Measurements from ENCODE around the gene CLCNKA. TPM values are rescaled to one million over a fixed set of nuclear protein-coding genes. Genes with fewer than 3 reads are reported as not detected.
A peak's percentile ranks its signal among the peaks of the same experiment; 100 is the strongest.
"Not testable (repeated sequence)": the region's sequence is repeated elsewhere in the genome, so short reads cannot be mapped to it uniquely, and the experiment has no call there.

Gene CLCNKA
- total RNA-seq, 1 donor from 2014 or later = 2.2 TPM

GRCh38 chr1:16047791-16048475, 26.1 kb downstream of the CLCNKA start:
- Mint-ChIP-seq H3K4me3 (ENCODE audit: low read depth) (peak overlapping the region; percentile 46), H3K4me1 (ENCODE audit: low read depth) (peaks cover 4% of the 10 kb centered on the region), H3K36me3 (ENCODE audit: insufficient read depth) (no peaks in the 10 kb centered on the region), H3K27me3 (peaks cover 12% of the 10 kb centered on the region), H3K9me3 (ENCODE audit: low read depth) (no peaks in the 10 kb centered on the region), H3K27ac (no peak overlapping the region)
- TF ChIP-seq CTCF (IDR thresholded peaks at IDR 0.05; ENCODE audit: unreplicated experiment) = no peak
- DNase-seq (ENCODE audit: low spot score, unreplicated experiment) = no peak

- TF ChIP-seq CTCF (IDR thresholded peaks at IDR 0.05; ENCODE audit: unreplicated experiment) = peak; percentile 27
- peaks cover 4% of the 10 kb centered on the region for H3K4me1 Mint-ChIP-seq (ENCODE audit: low read depth)
- H3K4me3 Mint-ChIP-seq (ENCODE audit: low read depth) = peak overlapping the region; percentile 67
- no peaks in the 10 kb centered on the region for H3K36me3 Mint-ChIP-seq (ENCODE audit: insufficient read depth)
- H3K27me3 Mint-ChIP-seq = peaks cover 12% of the 10 kb centered on the region
- DNase-seq (ENCODE audit: low spot score, unreplicated experiment) = peak; percentile 80
- peak overlapping the region; percentile 62 for H3K27ac Mint-ChIP-seq
- no peaks in the 10 kb centered on the region for H3K9me3 Mint-ChIP-seq (ENCODE audit: low read depth)
Observed at GRCh38 chr1:16048573-16049189, 26.8 kb downstream of the CLCNKA start.

- DNase-seq (ENCODE audit: low spot score, unreplicated experiment) = no peak
- H3K27me3 Mint-ChIP-seq = peaks cover 12% of the 10 kb centered on the region
- no peak overlapping the region for H3K4me3 Mint-ChIP-seq (ENCODE audit: low read depth)
- peaks cover 4% of the 10 kb centered on the region for H3K4me1 Mint-ChIP-seq (ENCODE audit: low read depth)
- H3K9me3 Mint-ChIP-seq (ENCODE audit: low read depth) = no peaks in the 10 kb centered on the region
- TF ChIP-seq CTCF (IDR thresholded peaks at IDR 0.05; ENCODE audit: unreplicated experiment) = no peak
- H3K27ac Mint-ChIP-seq = peak overlapping the region; percentile 64
- no peaks in the 10 kb centered on the region for H3K36me3 Mint-ChIP-seq (ENCODE audit: insufficient read depth)
Observed at GRCh38 chr1:16050328-16050727, 28.5 kb downstream of the CLCNKA start.

- Mint-ChIP-seq H3K36me3 (ENCODE audit: insufficient read depth) (no peaks in the 10 kb centered on the region), H3K4me3 (ENCODE audit: low read depth) (no peak overlapping the region), H3K27ac (no peak overlapping the region), H3K4me1 (ENCODE audit: low read depth) (peaks cover 7% of the 10 kb centered on the region), H3K9me3 (ENCODE audit: low read depth) (no peaks in the 10 kb centered on the region), H3K27me3 (peaks cover 9% of the 10 kb centered on the region)
- no peak for DNase-seq (ENCODE audit: low spot score, unreplicated experiment)
- TF ChIP-seq CTCF (IDR thresholded peaks at IDR 0.05; ENCODE audit: unreplicated experiment) = no peak
Observed at GRCh38 chr1:16051039-16051438, 29.2 kb downstream of the CLCNKA start.

GRCh38 chr1:16051949-16052348, 30.1 kb downstream of the CLCNKA start:
- H3K4me1 Mint-ChIP-seq (ENCODE audit: low read depth); H3K27me3 Mint-ChIP-seq; H3K36me3 Mint-ChIP-seq (ENCODE audit: insufficient read depth); DNase-seq (ENCODE audit: low spot score, unreplicated experiment); H3K27ac Mint-ChIP-seq; H3K9me3 Mint-ChIP-seq (ENCODE audit: low read depth); H3K4me3 Mint-ChIP-seq (ENCODE audit: low read depth): not testable (repeated sequence)

All from progenitor cell of endocrine pancreas (in vitro differentiated cells).